Measurements from ENCODE around the gene LACC1. TPM values are rescaled to one million over a fixed set of nuclear protein-coding genes. Genes with fewer than 3 reads are reported as not detected.
A peak's percentile ranks its signal among the peaks of the same experiment; 100 is the strongest.

Gene LACC1
- total RNA-seq, 1 donor from 2014 or later, result 6.3 TPM

DNA sequence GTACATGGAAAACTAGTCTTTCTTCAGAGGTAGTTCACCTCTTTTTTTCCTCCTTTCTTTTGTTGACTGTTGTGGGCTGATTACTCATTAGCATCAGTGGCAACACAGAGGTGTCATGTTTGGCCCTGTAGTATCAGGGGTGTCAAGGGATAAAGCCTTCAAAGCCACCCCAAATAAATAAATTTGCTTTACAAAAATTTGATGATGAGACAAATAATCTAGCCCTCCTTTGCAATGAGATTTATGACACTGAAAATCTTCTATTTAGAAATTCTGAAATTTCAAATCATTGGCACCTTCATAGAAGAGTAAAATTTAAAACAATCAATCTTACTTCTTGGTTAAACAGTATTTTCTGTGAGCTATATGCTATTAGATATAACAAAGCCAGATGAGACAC lies 1.9 kb downstream of the LACC1 start:
- no peak for DNase-seq (ENCODE audit: low spot score in 2 of 2)
- intact Hi-C loops (cut with DNase I), result no loop called here
- Histone ChIP-seq H3K36me3 (no peaks in the 10 kb centered on the region), H3K9me3 (no peaks in the 10 kb centered on the region), H3K4me3 (no peak overlapping the region), H3K27me3 (no peaks in the 10 kb centered on the region), H3K4me1 (peaks cover 0 to 9% of the 10 kb centered on the region in 2 donors), H3K27ac (no peak overlapping the region)
- no peak for TF ChIP-seq CTCF (IDR thresholded peaks at IDR 0.05)

GRCh38 chr13:43883631-43884030 lies 3.9 kb downstream of the LACC1 start:
- H3K27me3 ChIP-seq, result no peaks in the 10 kb centered on the region
- no peaks in the 10 kb centered on the region for H3K9me3 ChIP-seq
- H3K4me1 ChIP-seq, result peaks cover 0 to 3% of the 10 kb centered on the region in 2 donors
- intact Hi-C loops (cut with DNase I), result no loop called here
- no peak for DNase-seq (ENCODE audit: low spot score in 2 of 2)
- no peak overlapping the region for H3K27ac ChIP-seq
- no peak overlapping the region for H3K4me3 ChIP-seq
- TF ChIP-seq CTCF (IDR thresholded peaks at IDR 0.05), result no peak
- H3K36me3 ChIP-seq, result no peaks in the 10 kb centered on the region

GRCh38 chr13:43884222-43884621 lies 4.5 kb downstream of the LACC1 start:
- no peak overlapping the region for H3K4me3 ChIP-seq
- no peaks in the 10 kb centered on the region for H3K36me3 ChIP-seq
- no peak for DNase-seq (ENCODE audit: low spot score in 2 of 2)
- intact Hi-C loops (cut with DNase I), result no loop called here
- no peak overlapping the region for H3K27ac ChIP-seq
- H3K9me3 ChIP-seq, result no peaks in the 10 kb centered on the region
- peaks cover 0 to 3% of the 10 kb centered on the region in 2 donors for H3K4me1 ChIP-seq
- TF ChIP-seq CTCF (IDR thresholded peaks at IDR 0.05), result no peak
- H3K27me3 ChIP-seq, result no peaks in the 10 kb centered on the region

GRCh38 chr13:43894438-43894837 lies 14.7 kb downstream of the LACC1 start:
- Histone ChIP-seq H3K27me3 (no peaks in the 10 kb centered on the region), H3K4me1 (no peaks in the 10 kb centered on the region), H3K9me3 (no peaks in the 10 kb centered on the region), H3K4me3 (no peak overlapping the region), H3K36me3 (peaks cover 0 to 2% of the 10 kb centered on the region in 2 donors), H3K27ac (no peak overlapping the region)
- intact Hi-C loops (cut with DNase I), result no loop called here
- no peak for TF ChIP-seq CTCF (IDR thresholded peaks at IDR 0.05)
- no peak for DNase-seq (ENCODE audit: low spot score in 2 of 2)

GRCh38 chr13:43895940-43896339 lies 16.2 kb downstream of the LACC1 start:
- Histone ChIP-seq H3K36me3 (no peaks in the 10 kb centered on the region), H3K9me3 (no peaks in the 10 kb centered on the region), H3K27me3 (no peaks in the 10 kb centered on the region), H3K27ac (no peak overlapping the region), H3K4me3 (no peak overlapping the region), H3K4me1 (no peaks in the 10 kb centered on the region)
- no peak for DNase-seq (ENCODE audit: low spot score in 2 of 2)
- TF ChIP-seq CTCF (IDR thresholded peaks at IDR 0.05), result no peak
- intact Hi-C loops (cut with DNase I), result no loop called here

DNA sequence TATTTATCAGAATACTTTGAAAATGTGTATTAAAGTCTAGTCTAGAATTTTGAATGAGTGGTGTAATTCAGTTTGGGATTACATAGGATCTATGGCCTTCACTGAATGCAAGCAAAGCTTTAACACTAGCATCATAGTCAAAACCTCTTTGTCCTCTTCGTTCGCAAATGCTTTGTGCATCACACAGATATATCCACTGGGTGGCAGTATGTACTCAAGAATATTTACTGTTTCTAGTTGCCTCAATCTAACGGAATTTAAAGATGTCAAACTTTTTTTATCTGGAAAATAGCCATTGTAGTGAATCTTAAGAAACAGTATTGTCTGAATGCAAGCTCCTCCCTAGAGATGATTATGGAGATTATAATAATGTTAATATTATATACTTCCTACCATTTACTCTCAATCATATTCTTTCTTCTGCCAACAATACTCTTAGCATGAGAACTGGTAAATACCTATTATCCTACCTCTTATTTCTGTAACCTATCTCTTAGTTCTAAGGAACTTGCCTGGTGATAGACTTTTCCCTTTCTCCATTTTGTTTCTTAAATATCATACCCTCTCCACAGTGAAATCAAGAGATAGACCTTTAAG lies 25.8 kb downstream of the LACC1 start:
- H3K4me3 ChIP-seq, result no peak overlapping the region
- H3K4me1 ChIP-seq, result no peaks in the 10 kb centered on the region
- peak; percentile 74 to 87 (median 79) for TF ChIP-seq CTCF (IDR thresholded peaks at IDR 0.05)
- H3K27ac ChIP-seq, result no peak overlapping the region
- H3K36me3 ChIP-seq, result no peaks in the 10 kb centered on the region
- intact Hi-C loops (cut with DNase I), result loop anchor here (5.0 to 10.0 kb wide), 3 partner anchors 289 to 1067 kb away; no protein-coding TSS in a partner anchor
- no peaks in the 10 kb centered on the region for H3K9me3 ChIP-seq
- no peaks in the 10 kb centered on the region for H3K27me3 ChIP-seq
- no peak for DNase-seq (ENCODE audit: low spot score in 2 of 2)
